ENCODE results near the gene RFPL2. TPM values are rescaled to one million over a fixed set of nuclear protein-coding genes. Genes with fewer than 3 reads are reported as not detected.
"Not testable (repeated sequence)": the region's sequence is repeated elsewhere in the genome, so short reads cannot be mapped to it uniquely, and the experiment has no call there.

The RFPL2 gene
- polyA plus RNA-seq, 1 donor, result 0.21 TPM

- no peak overlapping the region for H3K4me3 ChIP-seq (ENCODE audit: low read length)
- peaks cover 6% of the 10 kb centered on the region for H3K4me1 ChIP-seq (ENCODE audit: control insufficient read depth, insufficient read depth, low read length)
- no peaks in the 10 kb centered on the region for H3K36me3 ChIP-seq (ENCODE audit: control insufficient read depth, insufficient read depth, low read length)
- peak; percentile 48 to 75 for DNase-seq
- H3K9me3 ChIP-seq (ENCODE audit: control insufficient read depth, low read depth, low read length), result no peaks in the 10 kb centered on the region
- no peak overlapping the region for H3K27ac ChIP-seq (ENCODE audit: low read length)
- H3K27me3 ChIP-seq (ENCODE audit: control insufficient read depth, insufficient read depth, low read length), result no peaks in the 10 kb centered on the region
- 0% methylated on average over 1 of the region's 6 CpGs for WGBS (ENCODE audit: insufficient coverage, low lambda C conversion rate)
Observed at GRCh38 chr22:32165681-32166080, 39.2 kb downstream of the RFPL2 start.

GRCh38 chr22:32164075-32164860 lies 40.6 kb downstream of the RFPL2 start:
- no CpG with 5 or more reads among the region's 6 CpGs for WGBS (ENCODE audit: insufficient coverage, low lambda C conversion rate)
- H3K36me3 ChIP-seq (ENCODE audit: control insufficient read depth, insufficient read depth, low read length), result no peaks in the 10 kb centered on the region

GRCh38 chr22:32160411-32160810 lies 44.5 kb downstream of the RFPL2 start:
- not testable (repeated sequence) for H3K4me3 ChIP-seq (ENCODE audit: low read length); H3K36me3 ChIP-seq (ENCODE audit: control insufficient read depth, insufficient read depth, low read length); H3K9me3 ChIP-seq (ENCODE audit: control insufficient read depth, low read depth, low read length); H3K27ac ChIP-seq (ENCODE audit: low read length); DNase-seq; H3K4me1 ChIP-seq (ENCODE audit: control insufficient read depth, insufficient read depth, low read length); H3K27me3 ChIP-seq (ENCODE audit: control insufficient read depth, insufficient read depth, low read length)
- WGBS (ENCODE audit: insufficient coverage, low lambda C conversion rate), result no CpG with 5 or more reads among the region's 5 CpGs

More at GRCh38 chr22:32164075-32164860, 40.6 kb downstream of the RFPL2 start:
- Histone ChIP-seq H3K4me1 (ENCODE audit: control insufficient read depth, insufficient read depth, low read length) (peaks cover 6% of the 10 kb centered on the region), H3K27me3 (ENCODE audit: control insufficient read depth, insufficient read depth, low read length) (peaks cover under 1% of the 10 kb centered on the region), H3K4me3 (ENCODE audit: low read length) (no peak overlapping the region), H3K27ac (ENCODE audit: low read length) (no peak overlapping the region), H3K9me3 (ENCODE audit: control insufficient read depth, low read depth, low read length) (no peaks in the 10 kb centered on the region)
- DNase-seq, result no peak

GRCh38 chr22:32158712-32159533 lies 46.0 kb downstream of the RFPL2 start, which contains the start of gene C22orf42:
C22orf42 (minus strand) TSS chr22:32159303; CDS start chr22:32159215, 88 bp downstream.
- no peak within 1 kb of the TSS for H3K27ac ChIP-seq (ENCODE audit: low read length)
- H3K36me3 ChIP-seq (ENCODE audit: control insufficient read depth, insufficient read depth, low read length), result no peaks in the 10 kb centered on the region
- peaks cover 6% of the 10 kb centered on the region for H3K27me3 ChIP-seq (ENCODE audit: control insufficient read depth, insufficient read depth, low read length)
- no CpG with 5 or more reads among the region's 12 CpGs for WGBS (ENCODE audit: insufficient coverage, low lambda C conversion rate)
- no peaks in the 10 kb centered on the region for H3K9me3 ChIP-seq (ENCODE audit: control insufficient read depth, low read depth, low read length)
- no peak within 1 kb of the TSS for H3K4me3 ChIP-seq (ENCODE audit: low read length)
- DNase-seq, result no peak
- no peaks in the 10 kb centered on the region for H3K4me1 ChIP-seq (ENCODE audit: control insufficient read depth, insufficient read depth, low read length)

- H3K27me3 ChIP-seq (ENCODE audit: control insufficient read depth, insufficient read depth, low read length); DNase-seq; H3K4me3 ChIP-seq (ENCODE audit: low read length); H3K4me1 ChIP-seq (ENCODE audit: control insufficient read depth, insufficient read depth, low read length); H3K27ac ChIP-seq (ENCODE audit: low read length); H3K36me3 ChIP-seq (ENCODE audit: control insufficient read depth, insufficient read depth, low read length); H3K9me3 ChIP-seq (ENCODE audit: control insufficient read depth, low read depth, low read length): not testable (repeated sequence)
- WGBS (ENCODE audit: insufficient coverage, low lambda C conversion rate), result no CpG with 5 or more reads among the region's 5 CpGs
Observed at GRCh38 chr22:32157632-32158031, 47.2 kb downstream of the RFPL2 start.

- not testable (repeated sequence) for H3K4me1 ChIP-seq (ENCODE audit: control insufficient read depth, insufficient read depth, low read length); H3K9me3 ChIP-seq (ENCODE audit: control insufficient read depth, low read depth, low read length); H3K27me3 ChIP-seq (ENCODE audit: control insufficient read depth, insufficient read depth, low read length); H3K4me3 ChIP-seq (ENCODE audit: low read length); H3K36me3 ChIP-seq (ENCODE audit: control insufficient read depth, insufficient read depth, low read length); DNase-seq; H3K27ac ChIP-seq (ENCODE audit: low read length)
- WGBS (ENCODE audit: insufficient coverage, low lambda C conversion rate), result no CpG with 5 or more reads among the region's 4 CpGs
Observed at GRCh38 chr22:32154727-32155126, 50.1 kb downstream of the RFPL2 start.

GRCh38 chr22:32151641-32152040 lies 53.2 kb downstream of the RFPL2 start:
- H3K4me3 ChIP-seq (ENCODE audit: low read length); H3K9me3 ChIP-seq (ENCODE audit: control insufficient read depth, low read depth, low read length); DNase-seq; H3K36me3 ChIP-seq (ENCODE audit: control insufficient read depth, insufficient read depth, low read length); H3K27me3 ChIP-seq (ENCODE audit: control insufficient read depth, insufficient read depth, low read length); H3K27ac ChIP-seq (ENCODE audit: low read length); H3K4me1 ChIP-seq (ENCODE audit: control insufficient read depth, insufficient read depth, low read length): not testable (repeated sequence)
- 70% methylated on average over 2 of the region's 6 CpGs for WGBS (ENCODE audit: insufficient coverage, low lambda C conversion rate)

- not testable (repeated sequence) for H3K4me3 ChIP-seq (ENCODE audit: low read length); H3K27ac ChIP-seq (ENCODE audit: low read length); DNase-seq; H3K9me3 ChIP-seq (ENCODE audit: control insufficient read depth, low read depth, low read length); H3K27me3 ChIP-seq (ENCODE audit: control insufficient read depth, insufficient read depth, low read length); H3K4me1 ChIP-seq (ENCODE audit: control insufficient read depth, insufficient read depth, low read length); H3K36me3 ChIP-seq (ENCODE audit: control insufficient read depth, insufficient read depth, low read length)
- WGBS (ENCODE audit: insufficient coverage, low lambda C conversion rate), result 95% methylated on average over 6 of the region's 7 CpGs
Observed at GRCh38 chr22:32150647-32151046, 54.2 kb downstream of the RFPL2 start.

GRCh38 chr22:32148372-32148771 lies 56.5 kb downstream of the RFPL2 start:
- H3K4me1 ChIP-seq (ENCODE audit: control insufficient read depth, insufficient read depth, low read length); H3K36me3 ChIP-seq (ENCODE audit: control insufficient read depth, insufficient read depth, low read length); H3K4me3 ChIP-seq (ENCODE audit: low read length); H3K27ac ChIP-seq (ENCODE audit: low read length); H3K27me3 ChIP-seq (ENCODE audit: control insufficient read depth, insufficient read depth, low read length); DNase-seq; H3K9me3 ChIP-seq (ENCODE audit: control insufficient read depth, low read depth, low read length): not testable (repeated sequence)
- WGBS (ENCODE audit: insufficient coverage, low lambda C conversion rate), result no CpG with 5 or more reads among the region's 4 CpGs

GRCh38 chr22:32147128-32147527 lies 57.7 kb downstream of the RFPL2 start:
- not testable (repeated sequence) for H3K27me3 ChIP-seq (ENCODE audit: control insufficient read depth, insufficient read depth, low read length); H3K4me3 ChIP-seq (ENCODE audit: low read length); H3K9me3 ChIP-seq (ENCODE audit: control insufficient read depth, low read depth, low read length); H3K36me3 ChIP-seq (ENCODE audit: control insufficient read depth, insufficient read depth, low read length); DNase-seq; H3K4me1 ChIP-seq (ENCODE audit: control insufficient read depth, insufficient read depth, low read length); H3K27ac ChIP-seq (ENCODE audit: low read length)
- WGBS (ENCODE audit: insufficient coverage, low lambda C conversion rate), result no CpG with 5 or more reads among the region's 8 CpGs

All from large intestine (tissue), 3 donors.